Measurements from ENCODE around the gene WSCD2.

WSCD2 gene

DNA sequence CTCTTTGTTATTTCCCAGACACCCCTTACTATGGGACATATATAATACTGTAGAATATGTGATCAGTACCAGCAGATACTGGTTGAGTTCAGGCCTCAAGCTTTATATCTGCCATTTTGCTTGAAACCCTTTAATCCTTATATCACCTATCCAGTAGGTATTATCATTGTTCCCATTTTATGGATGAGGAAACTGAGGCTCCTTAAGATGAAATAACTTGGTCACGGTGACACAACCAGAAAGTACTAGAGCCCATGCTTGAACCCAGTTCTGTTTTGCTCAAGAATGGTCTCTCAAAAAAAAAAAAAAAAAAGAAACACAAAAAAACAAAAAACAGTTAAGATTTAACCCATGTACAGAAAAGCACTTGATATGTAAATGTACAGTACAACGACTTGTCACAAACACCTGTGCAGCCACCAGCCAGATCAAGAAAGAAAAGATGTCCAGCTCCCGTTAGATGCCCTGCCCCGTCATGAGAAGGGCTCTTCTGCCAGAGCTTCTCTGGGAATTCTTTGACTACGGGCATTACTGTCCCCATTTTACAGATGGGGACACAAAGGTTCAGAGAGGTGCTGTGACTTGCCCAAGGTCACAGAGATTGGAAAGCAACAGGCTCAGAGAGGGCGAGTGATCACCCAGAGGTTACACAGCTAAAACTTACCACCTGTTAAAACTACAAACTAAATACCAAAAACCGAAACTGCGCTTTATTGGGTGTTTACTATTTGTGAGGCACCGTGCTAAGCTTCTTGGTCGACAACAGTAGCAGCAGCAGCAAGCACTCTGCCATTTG lies 669 bp upstream of the WSCD2 start:
- no peak for DNase-seq

GRCh38 chr12:108131035-108131434 lies 1.9 kb downstream of the WSCD2 start:
- no peak for DNase-seq

- no peak for DNase-seq
Observed at GRCh38 chr12:108131657-108132126, 2.6 kb downstream of the WSCD2 start.

DNA sequence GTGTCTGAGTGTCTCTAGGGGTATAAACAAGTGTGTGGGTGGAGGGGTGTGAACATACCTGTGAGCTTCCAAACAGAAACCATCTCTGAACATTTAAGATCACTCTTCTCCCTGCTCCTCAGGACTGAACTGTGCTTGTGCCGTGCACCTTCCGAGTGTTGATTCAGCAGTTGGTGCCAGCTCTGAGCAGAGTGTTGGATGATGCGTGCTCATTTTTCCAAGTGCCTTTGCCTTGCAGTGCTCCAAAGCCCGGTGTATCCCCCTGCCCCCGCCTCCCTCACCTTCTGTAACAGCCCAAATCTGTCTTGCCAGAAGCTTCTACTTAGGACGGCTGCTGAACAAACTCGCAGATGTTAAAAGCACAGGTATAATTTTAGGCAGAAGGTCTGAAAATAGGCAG lies 4.4 kb downstream of the WSCD2 start:
- DNase-seq, result no peak

GRCh38 chr12:108134744-108135143 lies 5.7 kb downstream of the WSCD2 start:
- no peak for DNase-seq

DNA sequence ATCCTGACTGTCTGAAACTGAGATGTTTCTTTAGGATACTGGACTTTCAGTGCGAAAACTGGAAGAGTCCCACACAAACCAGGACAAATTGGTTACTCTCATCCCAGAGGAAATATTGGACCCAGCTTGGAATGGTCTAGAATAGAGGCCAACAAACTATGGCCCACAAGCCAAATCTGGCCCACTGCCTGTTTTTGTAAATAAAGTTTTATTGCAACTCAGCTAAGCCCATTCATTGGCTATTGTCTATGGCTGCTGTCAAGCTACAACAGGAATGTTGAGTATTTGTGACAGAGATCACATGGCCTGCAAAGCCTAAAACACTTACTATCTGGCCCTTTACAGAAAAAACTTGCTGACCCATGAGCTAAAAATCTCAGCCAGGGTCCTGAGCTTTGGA lies 6.5 kb downstream of the WSCD2 start:
- DNase-seq, result no peak

- DNase-seq, result no peak
Observed at GRCh38 chr12:108136697-108137096, 7.6 kb downstream of the WSCD2 start.

DNA sequence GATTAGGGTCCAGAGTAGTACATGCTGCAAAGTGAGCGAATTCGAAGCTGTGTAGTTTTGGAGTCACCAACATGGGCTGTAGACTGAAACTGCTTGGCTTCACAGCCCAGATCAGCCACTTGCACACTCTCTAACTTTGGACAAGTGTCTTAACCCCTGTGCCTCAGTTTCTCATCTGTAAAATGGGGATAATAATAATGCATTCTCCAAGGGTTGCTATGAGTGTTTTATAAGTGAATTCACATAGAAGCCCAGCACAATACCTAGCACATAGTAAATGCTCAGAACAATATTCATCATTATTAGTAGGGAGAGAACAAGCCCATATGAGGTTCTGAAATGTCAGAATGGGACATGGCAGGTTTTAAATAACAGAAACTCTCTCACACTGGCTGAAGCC lies 10.4 kb downstream of the WSCD2 start:
- no peak for DNase-seq

GRCh38 chr12:108140501-108140900 lies 11.4 kb downstream of the WSCD2 start:
- no peak for DNase-seq

- no peak for DNase-seq
Observed at GRCh38 chr12:108141600-108142130, 12.6 kb downstream of the WSCD2 start.

- DNase-seq, result no peak
Observed at GRCh38 chr12:108143144-108143543, 14.1 kb downstream of the WSCD2 start.

GRCh38 chr12:108144080-108144479 lies 15.0 kb downstream of the WSCD2 start:
- DNase-seq, result no peak

GRCh38 chr12:108145011-108145410 lies 15.9 kb downstream of the WSCD2 start:
- no peak for DNase-seq

DNA sequence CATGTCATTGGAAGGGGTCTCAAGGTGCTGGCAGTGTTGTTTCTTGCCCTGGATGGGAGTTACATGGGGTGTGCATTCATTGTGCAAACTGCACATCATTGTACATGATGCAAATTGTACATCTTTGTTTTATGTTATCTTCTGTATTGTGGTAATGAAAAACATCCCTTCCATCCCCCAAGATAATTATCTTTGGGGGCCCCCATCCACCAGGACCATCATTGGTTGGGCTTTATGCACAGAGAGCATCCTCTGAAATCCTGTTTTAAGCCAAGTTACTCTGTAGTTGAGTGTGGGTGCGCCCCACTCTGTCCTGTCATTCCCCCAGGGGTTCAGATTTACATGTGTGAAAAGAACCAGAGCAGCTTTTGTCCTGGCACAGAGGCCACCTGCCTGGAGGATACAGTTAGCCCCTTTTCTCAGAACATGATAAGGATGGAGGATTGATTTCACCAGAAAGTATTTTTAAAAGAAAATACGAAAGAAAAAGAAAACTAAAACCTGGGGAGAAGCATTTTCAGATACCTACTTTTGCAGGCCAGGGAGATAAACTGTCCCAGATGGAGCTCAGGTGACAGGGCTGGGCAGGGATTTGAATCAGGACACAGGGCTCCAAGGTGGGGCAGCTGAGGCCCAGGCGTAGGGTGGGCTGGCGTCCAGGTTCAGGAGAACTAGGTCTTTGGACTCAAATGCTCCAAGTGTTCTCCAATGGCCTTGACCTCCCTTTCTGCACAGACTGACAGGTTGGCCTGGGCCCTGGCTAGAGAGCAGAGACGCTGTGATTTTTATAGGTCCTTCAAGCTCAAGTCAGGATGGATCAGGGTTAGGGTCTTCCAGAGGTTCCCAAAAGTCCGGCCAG lies 17.2 kb downstream of the WSCD2 start:
- no peak for DNase-seq

DNA sequence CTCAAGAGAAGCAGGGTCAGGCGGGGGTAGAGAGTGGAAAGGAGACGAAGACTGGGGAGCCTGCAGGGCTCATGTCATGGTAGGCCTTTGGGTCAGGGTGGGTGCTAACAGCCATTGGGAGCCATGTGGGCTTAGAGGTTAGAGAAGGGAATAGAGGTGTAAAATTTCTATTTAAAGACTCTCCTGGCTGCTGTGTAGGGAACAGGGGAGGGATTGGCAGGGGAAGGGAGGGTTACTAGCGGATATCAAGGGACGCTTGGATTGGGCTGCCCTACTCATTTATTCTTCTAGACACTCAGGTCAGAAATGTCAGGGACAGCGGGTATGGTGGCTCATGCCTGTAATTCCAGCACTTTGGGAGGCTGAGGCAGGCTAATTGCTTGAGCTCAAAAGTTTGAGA lies 18.2 kb downstream of the WSCD2 start:
- DNase-seq, result no peak

DNA sequence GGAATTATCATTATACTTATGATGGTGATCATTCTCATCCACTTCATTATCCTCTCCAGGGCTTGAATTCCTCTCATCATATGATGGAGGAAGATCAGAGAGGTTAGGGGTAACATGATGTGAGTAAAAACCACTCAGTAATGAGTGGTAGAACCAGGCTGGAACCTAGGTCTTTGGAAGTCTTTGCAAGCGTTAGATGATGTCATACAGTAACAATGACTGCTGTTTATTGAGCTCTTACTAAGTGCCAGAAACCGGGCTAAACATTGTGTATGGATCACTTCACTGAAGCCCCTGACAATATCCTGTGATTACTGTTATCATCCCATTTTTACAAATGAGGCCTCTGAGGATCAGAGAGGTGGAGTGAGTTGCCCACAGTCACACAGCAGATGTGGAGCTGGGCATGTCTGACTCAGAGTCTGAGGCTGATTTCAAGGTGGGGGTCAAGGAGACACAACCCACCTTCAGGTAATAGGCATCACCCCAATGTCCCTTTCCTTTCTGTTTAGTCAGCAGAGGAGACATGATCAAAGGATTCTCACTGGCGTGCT lies 19.5 kb downstream of the WSCD2 start:
- no peak for DNase-seq

DNA sequence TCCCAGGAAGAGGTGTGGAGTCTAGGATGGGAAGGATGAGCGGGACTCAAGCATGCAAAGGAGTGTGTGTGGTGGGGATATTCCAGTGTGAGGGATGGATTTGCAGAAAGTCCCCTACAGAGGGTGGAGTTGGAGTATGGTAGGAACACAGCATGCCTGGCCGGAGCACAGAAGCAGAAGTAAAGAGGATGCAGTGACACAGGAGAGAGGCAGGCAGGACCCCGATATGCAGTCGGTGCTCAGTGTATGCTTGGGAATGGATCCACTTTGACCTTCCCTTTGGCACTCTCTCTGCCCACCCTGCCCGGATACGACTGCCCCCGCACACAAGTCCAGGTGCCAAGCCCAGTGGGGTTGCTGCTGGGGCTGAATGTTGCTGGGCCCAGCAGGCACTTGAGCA lies 21.3 kb downstream of the WSCD2 start:
- DNase-seq, result no peak

- no peak for DNase-seq
Observed at GRCh38 chr12:108151533-108152169, 22.6 kb downstream of the WSCD2 start.

- no peak for DNase-seq
Observed at GRCh38 chr12:108152170-108152538, 23.1 kb downstream of the WSCD2 start.

DNA sequence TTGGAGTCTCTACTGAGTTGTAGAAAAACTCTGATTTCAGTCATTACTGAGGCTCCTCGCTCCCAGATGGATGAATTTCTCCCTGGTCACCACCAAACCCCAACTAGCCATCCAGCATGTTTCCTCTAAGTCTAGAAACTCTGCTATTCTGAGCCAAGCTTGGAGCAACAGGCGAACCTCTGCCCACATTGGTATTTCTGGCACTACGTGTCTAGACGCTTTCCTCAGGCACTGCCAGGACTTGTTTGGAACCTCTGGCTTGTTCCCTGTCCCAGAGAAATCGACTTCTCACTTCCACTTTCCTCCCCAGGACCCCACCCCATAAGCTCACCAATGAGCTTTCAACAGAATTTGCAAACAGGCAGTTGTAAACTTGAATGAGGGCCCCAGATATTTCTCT lies 27.6 kb downstream of the WSCD2 start:
- DNase-seq, result no peak

DNA sequence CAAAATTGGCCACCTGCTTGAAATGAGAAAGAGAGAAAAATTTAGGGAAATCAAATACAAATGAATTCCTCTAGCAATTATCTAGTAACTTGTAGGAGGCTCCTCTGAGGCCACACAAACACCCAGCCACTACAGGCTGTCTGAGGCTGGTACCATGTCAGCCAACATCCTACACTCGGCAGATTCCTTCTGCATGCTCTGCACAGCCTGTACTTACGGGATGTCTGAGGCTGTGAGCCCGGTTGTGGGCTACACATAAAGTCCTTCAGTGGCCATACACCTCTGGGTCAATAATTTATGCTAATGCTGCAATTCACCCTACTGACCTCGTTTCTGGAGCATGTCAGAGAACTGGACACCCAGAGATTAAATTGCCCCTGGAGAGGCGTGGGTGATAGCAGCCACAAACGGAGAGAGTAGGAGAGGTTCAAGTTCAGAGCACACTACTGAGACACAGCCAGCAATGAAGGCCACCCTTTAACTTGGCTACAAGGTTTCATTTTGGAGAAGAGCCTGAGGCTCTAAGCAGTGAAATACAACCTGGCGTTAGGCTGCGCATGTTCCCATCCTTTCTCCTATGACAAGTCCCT lies 28.9 kb downstream of the WSCD2 start:
- DNase-seq, result no peak

- DNase-seq, result no peak
Observed at GRCh38 chr12:108162207-108162606, 33.1 kb downstream of the WSCD2 start.
